ENCODE data around the gene DNAJC16.

The DNAJC16 gene

DNA sequence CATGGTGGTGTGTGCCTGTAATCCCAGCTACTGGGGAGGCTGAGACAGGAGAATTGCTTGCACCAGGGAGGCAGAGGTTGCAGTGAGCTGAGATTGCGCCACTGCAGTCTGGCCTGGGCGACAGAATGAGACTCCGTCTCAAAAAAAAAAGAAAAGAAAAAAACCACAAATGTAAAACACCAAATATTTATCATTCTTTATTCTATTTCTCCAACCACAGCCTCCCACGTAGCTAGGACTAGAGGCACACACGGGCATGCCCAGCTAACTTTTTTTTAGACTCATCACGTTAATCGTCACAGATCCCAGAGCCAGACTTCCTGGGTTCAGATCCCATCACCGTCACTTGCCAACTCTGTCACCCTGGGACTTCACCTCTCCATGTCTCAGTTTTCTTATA is 13.5 kb downstream of the DNAJC16 start:
- DNase-seq (ENCODE audit: low spot score): no peak

DNA sequence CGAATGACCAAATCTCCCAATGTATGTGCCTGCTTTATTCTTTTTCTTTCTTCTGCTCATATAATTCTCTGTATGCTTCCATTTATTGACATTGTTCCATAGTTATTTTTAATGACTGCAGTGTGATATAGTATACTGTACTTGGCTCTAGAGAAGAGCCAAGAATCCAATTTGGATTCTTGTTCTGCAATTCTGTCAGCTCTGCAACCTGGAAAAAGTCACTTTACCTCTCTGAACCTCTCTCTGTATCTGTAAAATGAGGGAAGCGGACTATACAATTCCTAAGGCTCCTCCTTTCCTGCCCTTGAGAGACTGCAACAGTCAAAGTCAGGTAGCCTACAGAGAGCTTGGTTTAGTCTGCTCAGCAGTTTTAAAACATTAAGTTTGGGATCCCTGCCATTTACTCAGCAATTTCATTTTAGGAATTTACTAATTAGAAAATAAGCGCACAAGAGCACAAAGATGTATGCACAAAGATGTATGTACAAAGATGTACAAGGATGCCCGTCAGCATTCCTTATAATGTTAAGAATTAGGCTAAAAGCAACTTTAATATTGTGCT is 14.7 kb downstream of the DNAJC16 start:
- DNase-seq (ENCODE audit: low spot score): no peak

DNA sequence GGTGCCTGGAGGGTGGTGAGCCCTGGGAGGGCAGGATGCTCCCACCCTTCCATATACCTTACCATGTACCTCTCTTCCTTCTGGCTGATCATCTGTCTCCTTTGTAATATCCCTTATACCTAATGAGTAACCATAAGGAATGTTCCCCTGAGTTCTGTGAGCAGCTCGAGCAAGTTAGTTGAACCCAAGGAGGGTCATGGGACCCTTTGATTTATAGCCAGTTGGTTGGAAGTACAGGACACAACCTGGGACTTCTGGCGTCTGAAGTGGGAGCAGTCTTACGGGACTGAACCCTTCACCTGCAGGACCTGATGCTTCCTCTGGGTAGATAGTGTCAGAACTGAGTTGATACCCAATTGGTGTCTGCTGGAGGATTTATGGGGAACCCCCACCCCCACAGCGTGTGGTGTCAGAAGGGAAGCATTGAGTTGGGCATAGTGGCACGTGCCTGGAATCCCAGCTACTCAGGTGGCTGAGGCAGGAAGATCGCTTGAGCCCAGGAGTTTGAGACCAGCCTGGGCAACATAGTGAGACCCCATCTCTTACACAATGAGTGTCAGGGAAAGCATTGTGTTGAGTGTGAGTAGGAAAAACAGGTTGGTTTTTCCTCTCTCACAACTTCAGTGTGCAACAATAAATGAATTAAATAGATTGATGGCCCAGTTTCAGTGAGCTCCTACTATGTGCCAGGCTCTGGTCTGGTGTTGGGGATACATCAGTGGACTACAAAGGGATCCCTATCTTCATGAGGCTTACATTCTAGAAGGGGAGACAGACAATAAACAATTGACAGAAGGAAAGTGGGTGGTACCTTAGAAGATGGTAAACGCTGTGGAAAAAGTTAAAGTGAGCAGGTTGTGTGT is 16.0 kb downstream of the DNAJC16 start:
- no peak for DNase-seq (ENCODE audit: low spot score)

- no peak for DNase-seq (ENCODE audit: low spot score)
Measured at GRCh38 chr1:15543251-15543588, 16.6 kb downstream of the DNAJC16 start.

- DNase-seq (ENCODE audit: low spot score): no peak
Measured at GRCh38 chr1:15543589-15544568, 17.2 kb downstream of the DNAJC16 start.

DNA sequence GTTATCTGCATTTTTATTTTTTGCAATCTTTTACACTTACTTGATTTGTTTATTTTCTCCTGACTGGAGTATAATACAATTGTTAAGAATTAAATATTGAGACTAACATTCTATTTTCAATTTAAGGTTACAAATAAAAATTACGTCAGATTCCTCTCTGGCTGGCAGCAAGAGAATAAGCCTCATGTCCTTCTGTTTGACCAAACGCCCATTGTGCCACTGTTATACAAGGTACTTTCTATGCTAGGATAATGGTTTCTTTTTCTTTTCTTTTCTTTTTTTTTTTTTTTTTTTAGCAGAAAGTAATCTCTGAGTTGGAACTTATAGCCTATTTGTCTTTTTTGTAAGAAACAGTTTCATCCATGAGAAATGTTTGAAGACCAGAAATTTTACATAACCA is 20.0 kb downstream of the DNAJC16 start:
- no peak for DNase-seq (ENCODE audit: low spot score)

- no peak for DNase-seq (ENCODE audit: low spot score)
Measured at GRCh38 chr1:15550573-15550972, 23.9 kb downstream of the DNAJC16 start.

DNA sequence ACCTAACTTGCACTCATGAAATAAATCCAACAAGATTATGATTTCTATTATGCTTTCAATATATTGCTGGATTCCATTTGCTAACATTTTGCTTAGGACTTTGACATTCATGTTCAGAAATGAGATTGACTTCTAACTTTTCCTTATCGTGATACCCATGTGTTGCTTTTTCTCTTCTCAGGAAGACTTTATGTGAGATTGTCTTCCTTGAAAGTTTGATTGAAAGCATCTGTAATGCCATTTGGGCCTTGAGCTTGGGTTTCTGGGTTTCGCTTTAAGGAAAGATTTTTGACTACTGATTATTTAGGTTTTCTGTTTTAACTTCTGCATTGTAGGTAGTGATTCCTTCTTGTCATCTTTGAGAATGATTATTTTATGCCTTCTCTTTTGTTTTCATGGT is 30.4 kb downstream of the DNAJC16 start:
- no peak for DNase-seq (ENCODE audit: low spot score)

GRCh38 chr1:15557594-15557993 is 30.9 kb downstream of the DNAJC16 start:
- DNase-seq (ENCODE audit: low spot score): no peak

- no peak for DNase-seq (ENCODE audit: low spot score)
Measured at GRCh38 chr1:15558516-15558915, 31.9 kb downstream of the DNAJC16 start.

GRCh38 chr1:15559189-15559810 is 32.7 kb downstream of the DNAJC16 start:
- no peak for DNase-seq (ENCODE audit: low spot score)

GRCh38 chr1:15568387-15569073 is 41.9 kb downstream of the DNAJC16 start:
- no peak for DNase-seq (ENCODE audit: low spot score)

- no peak for DNase-seq (ENCODE audit: low spot score)
Measured at GRCh38 chr1:15570861-15571260, 44.2 kb downstream of the DNAJC16 start.

DNA sequence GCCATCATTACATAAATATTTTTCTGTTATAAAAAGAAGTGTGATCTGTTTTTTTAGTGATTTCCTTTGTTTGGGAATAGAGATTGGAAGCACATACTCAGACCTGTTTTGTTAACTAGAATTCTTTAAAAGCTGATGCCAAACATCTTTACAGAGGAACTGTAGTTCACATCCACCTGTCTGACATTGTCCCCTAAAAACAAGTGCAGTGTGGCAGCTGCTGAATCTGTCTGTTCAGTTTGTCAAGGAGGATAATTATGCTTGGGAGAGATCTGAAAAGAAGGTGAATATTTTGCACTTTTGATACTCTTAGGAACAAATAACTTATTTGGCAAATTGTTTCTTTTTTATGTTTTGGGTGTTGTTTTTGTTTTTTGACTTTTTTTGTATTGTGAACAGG is 44.6 kb downstream of the DNAJC16 start:
- no peak for DNase-seq (ENCODE audit: low spot score)

GRCh38 chr1:15573477-15573876 is 46.8 kb downstream of the DNAJC16 start:
- no peak for DNase-seq (ENCODE audit: low spot score)

- DNase-seq (ENCODE audit: low spot score): no peak
Measured at GRCh38 chr1:15574741-15575140, 48.1 kb downstream of the DNAJC16 start.

DNA sequence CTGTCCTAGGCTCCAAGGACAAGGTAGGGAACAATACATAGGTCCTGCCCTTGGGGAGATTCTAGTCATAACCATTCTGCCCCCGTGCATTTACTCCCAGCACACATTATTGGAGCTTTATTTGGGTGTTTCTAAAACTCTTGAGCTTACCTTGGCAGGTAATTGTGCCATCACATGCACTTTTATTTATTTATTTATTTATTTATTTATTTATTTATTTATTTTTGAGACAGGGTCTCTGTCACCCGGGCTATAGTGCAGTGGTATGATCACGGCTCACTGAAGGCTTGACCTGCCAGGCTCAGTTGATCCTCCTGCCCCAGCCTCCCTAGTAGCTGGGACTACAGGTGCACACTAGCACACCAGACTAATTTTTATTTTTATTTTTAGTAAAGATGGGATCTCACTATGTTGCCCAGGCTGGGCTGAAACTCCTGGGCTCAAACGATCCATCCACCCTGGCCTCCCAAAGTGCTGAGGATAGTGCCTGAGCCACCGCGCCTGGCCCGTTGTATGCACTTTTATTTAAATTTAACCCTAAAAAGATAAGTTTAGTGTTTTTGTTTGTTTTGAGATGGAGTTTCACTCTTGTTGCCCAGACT is 49.0 kb downstream of the DNAJC16 start:
- DNase-seq (ENCODE audit: low spot score): no peak

DNA sequence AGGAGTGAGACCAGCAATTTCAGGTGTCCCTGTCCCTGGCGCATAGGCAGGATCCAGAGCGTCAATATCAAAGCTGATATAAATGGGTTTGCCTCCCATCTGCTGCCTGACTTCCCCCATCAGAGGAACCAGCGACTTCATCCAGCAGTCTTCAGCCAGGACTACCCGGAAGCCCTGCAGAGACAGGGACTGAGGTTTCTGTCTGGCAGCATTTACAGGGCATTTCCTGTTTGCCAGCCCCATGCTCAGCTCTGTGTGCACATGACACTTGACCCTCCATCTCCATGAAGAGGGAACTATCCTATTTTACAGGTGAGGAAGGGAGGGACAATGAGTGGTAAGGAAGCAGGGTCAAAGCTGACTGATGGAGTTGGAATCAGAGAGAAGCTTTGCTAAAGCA is 51.0 kb downstream of the DNAJC16 start:
- peak; percentile 13 for DNase-seq (ENCODE audit: low spot score)

DNA sequence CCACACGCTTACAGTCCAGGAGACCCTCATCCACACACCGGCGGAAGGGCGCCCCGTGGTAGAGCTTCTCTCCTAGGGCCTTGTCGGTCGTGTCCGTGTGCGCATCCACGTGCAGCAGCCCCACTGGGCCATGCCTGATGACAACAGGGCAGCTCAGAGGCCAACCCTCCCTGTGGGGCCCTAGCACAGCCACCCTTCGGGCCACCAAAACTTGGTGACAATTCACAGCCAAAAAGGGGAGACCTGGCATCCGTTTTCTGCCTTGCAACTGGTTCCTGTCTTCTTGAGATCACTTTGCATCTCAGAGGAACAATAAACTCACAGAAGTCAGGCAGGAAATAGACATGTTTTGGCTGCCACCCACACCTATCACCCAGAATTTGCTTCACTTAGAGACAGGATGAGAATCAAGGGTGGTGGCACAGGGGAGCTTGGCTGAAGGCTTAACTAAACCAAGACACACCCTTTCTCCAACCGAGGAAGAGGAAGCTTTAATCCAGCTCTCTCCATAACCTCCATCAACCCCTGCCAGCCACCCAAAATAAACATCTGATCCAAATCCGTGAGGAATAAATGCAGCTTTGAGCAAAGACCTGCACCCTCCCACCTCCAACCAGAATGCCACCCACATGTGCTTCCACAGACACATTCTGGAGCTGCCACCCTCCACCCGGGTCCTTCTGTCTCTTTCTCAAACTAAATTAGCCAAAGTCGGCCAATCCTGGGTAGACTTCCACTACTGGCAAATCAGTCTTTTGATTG is 52.5 kb downstream of the DNAJC16 start:
- DNase-seq (ENCODE audit: low spot score): no peak

- DNase-seq (ENCODE audit: low spot score): peak; percentile 22
Measured at GRCh38 chr1:15579683-15580047, 53.0 kb downstream of the DNAJC16 start.
